Measurements from ENCODE around the gene ZDHHC19.
A peak's percentile ranks its signal among the peaks of the same experiment; 100 is the strongest.
"Not testable (repeated sequence)": the region's sequence is repeated elsewhere in the genome, so short reads cannot be mapped to it uniquely, and the experiment has no call there.

Gene ZDHHC19

DNA sequence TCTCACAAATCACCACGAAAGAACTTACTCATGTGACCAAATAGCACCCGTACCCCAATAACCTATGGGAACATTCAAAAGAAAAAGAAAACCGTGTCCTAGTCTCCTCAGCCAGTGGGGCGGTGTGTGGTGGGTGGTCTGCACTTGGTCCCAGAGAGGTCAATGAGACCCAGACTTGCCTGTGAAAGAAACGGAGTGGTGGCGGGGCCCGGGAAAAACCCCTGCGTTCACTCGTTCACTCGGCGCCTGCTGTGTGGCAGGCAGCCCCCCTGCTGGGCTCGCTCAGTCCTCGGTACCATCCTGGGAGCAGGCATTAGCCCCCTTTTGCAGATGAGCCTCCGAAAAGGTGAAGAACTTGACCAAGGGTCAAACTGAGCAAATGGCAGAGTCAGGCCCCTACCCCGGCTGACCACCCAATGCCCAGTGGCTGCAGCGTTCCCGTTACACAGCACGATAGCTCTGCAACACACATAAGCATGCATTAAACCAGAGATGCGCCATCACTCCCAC is 36.0 kb downstream of the ZDHHC19 start:
- DNase-seq: no peak

DNA sequence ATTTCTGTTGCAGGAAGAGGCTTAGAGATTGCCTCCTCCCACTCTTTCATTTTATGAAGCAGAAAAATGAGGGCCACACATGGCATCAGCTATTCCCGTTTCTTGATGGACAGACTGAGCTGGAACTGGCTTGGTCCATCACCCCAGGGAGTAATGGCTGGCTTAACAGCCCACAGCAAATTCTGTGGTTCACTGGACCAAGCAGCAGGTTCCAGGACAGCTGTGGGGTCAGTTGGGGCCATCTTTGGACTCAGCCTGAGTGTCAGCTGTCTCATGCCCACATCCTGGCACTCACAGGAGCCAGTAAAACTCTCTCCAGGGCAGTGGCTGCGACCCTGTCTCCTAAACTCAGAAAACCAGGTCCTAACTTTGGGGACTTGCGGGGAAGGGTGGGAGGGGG is 36.5 kb downstream of the ZDHHC19 start:
- no peak for DNase-seq

DNA sequence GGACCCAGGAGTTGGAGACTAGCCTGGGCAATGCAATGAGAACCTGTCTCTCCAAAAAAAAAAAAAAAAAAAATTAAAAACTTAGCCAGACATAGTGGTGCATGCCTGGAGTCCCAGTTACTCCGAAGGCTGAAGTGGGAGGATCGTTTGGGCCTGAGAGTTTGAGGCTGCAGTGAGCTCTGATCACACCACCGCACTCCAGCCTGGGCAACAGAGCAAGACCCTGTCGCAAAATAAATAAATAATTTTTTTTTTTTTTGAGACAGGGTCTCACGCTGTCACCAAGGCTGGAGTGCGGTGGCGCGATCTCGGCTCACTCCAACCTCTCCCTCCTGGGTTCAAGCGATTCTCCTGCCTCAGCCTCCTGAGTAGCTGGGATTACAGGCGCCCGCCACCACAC is 40.9 kb downstream of the ZDHHC19 start:
- DNase-seq: not testable (repeated sequence)

DNA sequence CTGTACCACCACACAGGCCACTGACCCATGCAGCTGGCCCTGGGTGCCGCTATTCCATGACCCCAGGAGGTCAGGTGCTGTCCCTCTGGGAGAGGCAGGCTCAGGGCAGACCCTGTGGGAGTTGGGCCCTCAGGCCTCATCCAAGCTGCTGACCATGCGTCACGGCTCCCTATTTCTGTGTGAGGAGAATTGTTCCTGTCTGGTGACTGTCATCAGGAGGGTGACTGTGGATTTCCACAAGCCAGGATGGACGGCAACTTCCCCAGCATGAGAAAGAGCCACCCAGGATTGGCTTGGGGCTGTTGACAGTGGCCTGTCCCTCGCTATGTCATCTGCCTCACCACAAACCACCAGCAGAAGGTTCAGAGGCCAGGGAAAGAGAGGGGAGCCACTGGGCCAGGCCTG is 41.4 kb downstream of the ZDHHC19 start:
- no peak for DNase-seq

DNA sequence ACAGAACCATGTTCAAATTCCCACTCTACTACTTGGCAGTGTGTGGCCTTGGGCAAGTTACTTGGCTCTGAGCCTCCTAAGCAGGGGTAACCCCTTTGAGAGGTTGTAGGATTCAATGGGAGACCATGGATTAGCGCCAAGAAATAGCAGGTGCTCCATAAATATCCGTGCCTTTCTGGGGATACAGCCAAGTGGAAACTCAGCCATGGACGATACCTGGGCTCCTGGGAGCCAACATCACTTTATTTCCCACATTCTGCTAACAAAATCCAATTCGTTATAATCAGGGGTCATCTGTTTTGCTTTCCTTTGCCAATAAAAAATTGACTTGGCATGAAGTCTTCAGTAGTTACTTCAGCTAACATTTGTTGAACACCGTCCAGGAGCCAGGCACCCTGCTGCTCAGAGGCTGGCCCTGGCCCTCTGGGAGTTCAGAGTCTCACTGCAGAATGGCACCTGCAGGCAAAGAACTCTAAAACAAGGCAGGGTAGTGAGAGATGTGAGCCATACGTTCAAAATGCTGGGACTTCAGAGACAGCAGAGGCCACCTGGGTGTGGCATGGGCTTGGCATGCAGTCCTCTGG is 42.3 kb downstream of the ZDHHC19 start:
- peak; percentile 96 for DNase-seq

DNA sequence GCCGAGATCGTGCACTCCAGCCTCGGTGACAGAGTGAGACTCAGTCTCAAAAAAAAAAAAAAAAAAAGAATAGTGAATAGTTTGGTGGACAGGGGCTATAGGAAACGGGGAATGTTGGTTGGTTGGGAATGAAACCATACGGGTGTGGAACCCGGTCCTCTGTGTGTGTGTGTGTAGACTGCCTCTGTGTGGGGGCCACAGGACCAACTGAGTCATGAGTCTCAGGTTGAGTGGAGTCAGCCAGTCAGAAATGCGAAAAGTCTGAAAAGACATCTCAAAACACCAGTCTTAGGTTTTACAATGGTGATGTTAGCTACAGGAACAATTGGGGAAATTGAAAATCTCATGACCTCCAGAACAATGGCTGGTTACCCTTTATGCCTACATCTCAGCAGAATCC is 44.5 kb downstream of the ZDHHC19 start:
- DNase-seq: no peak

DNA sequence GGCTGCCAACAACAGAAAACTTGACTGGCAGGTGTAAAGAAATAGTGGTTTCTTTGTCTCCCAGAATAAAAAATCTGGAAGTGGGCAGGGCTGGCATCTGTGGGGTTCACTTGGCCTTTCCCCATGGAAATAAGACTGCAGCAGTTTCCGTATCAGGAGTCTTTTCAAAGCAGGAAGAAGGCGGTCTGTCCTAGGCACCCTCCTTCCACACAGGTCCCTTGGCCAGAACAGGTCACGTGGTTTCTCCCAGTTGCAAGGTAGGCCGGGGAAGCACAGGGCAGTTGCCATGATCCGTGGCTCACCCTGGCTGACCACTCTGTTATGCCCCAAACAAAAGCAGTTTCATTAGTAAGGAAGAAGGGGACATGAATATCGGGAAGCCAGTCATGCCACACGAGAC is 45.4 kb downstream of the ZDHHC19 start:
- DNase-seq: no peak

DNA sequence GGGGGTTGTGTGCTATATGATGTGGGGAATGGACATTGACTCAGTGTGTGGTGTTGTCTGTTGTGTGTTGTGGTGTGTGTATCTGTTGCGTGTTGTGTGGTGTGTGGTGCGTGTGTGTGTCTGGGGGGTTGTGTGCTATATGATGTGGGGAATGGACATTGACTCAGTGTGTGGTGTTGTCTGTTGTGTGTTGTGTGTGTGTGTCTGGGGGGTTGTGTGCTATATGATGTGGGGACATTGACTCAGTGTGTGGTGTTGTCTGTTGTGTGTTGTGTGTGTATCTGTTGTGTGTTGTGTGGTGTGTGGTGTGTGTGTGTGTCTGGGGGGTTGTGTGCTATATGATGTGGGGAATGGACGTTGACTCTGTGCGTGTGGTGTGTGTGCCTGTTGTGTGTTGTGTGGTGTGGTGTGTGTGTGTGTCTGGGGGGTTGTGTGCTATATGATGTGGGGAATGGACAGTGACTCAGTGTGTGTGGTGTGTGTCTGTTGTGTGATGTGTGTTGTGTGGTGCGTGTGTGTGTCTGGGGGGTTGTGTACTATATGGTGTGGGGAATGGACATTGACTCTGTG is 46.1 kb downstream of the ZDHHC19 start:
- not testable (repeated sequence) for DNase-seq

DNA sequence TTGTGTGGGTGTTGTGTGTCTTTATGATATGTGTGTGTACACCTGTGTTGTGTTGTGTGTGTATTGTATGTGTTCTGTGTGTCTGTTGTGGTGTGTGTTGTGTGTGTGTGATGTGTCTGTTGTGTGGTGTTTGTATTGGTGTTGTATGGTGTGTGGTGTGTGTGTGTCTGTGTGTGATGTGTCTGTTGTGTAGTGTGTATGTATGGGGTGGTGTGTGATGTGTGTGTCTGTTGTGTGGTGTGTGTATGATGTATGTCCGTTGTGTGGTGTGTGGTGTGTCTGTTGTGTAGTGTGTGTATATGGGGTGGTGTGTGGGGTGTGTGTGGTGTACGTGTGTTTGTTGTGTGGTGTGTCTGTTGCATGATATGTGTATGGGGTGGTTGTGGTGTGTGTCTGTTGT is 46.6 kb downstream of the ZDHHC19 start:
- DNase-seq: no peak

DNA sequence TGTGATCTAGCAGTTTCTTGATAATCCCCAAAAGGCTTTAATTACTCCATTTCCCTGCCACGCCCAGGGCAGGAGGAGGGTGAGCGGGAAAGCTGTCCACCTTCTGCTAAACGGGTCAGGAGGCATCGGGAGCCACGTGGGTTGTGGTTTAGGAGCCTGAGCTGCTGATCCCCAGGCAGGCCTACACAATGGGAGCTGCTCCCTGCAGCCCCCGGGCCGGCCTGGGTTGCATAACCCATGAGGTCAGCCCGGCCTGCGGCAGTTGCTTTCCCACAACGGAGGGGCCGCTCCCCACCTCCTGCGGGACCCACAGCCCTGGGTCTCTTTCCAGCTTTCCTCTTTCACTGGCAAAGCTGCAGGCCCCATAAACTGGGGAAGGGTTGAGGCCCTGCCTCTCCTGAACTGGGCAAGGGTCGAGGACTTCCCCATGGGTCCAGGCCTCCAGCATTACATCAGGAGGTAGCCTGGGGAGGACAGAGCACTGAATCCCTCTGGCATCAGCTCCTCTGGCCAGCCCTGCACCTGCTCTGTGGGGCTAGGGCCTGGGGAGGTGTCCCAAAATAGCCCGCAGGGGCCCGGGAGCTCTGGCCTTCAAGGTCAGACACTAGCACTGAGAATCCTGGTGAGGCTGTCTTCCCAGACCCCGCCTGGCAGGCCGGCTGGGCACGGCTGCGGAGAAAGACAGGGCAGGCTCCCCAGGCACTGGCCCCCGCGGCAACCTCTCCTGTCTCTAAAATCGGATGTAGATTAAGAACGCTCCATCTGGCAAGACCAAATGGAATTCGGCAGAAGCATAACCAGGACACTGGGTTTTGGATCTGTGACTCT is 47.3 kb downstream of the ZDHHC19 start:
- DNase-seq: no peak

DNA sequence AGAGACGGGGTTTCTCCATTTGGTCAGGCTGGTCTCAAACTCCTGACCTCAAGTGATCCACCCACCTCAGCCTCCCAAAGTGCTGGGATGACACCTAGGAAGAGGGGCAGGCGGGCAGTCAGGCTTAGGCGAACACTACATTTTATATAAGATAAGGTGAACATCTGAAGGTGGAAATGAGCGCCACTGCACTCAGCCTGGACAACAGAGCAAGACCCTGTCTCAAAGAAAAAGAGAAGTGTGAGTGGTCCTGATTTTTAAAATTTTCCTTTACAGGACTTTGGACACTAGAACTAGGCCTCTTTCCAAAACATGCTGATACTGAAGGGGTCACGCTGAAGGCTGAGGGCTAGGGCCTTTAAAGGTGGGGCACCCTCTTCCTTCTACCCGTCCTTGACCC is 48.0 kb downstream of the ZDHHC19 start:
- no peak for DNase-seq

DNA sequence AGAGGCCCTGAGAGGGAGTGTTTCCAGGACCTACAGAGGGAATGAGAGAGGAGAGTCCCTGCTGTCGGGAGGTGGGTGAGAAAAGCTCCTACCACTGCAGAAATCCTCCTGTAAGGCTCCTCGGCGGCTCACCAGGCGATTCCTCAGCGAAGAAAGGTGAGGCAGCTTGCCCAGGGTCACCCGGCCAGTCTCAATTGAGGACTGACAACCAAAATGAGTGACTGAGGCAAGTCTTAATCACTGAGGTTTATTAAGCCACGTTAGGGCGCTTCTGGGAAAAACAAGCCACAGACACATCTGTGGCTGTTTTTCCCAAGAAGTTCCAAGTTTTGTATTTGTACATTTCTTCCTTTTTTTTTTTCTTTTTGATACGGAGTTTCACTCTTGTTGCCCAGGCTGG is 48.5 kb downstream of the ZDHHC19 start:
- DNase-seq: no peak

DNA sequence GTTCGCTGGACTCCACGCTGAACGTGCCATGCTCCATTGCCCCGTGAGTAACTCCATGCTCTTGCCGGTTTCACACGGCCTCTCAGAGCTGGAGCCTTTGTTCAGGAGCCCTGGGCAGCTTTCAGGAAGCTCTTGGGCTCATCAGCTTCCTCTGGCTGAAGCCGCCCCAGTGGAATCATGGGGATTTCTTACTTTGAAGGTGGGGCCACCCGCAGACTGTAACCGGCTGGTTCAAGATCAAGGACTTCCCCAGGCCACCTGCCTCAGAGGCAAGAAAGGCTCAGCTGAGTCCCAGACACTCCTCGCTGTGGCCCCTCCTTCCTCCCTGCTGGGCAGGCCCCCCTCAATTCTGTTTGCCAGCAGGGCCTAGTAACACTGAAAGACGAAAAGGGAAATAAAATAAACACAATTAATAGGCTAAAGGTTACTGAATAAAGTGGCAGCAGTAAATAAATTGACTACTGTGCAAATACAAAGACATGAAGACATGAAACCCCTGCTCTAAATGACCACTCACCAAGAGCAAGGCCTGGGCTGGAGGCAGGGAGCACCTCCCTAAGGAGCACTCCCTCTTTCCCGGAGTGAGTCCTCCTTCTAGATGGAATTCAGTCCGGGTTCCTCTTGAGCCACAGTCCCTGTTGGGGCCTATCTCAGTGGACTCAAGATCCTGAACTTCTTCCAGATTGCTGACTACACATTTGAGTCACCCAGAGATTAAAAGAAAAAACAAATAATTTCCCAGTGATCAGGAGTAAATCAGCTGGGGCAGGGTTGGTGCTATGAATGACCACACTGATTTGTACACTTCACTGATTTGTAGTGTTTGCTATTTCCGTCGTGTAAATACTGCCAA is 51.0 kb downstream of the ZDHHC19 start:
- peak; percentile 92 for DNase-seq

DNA sequence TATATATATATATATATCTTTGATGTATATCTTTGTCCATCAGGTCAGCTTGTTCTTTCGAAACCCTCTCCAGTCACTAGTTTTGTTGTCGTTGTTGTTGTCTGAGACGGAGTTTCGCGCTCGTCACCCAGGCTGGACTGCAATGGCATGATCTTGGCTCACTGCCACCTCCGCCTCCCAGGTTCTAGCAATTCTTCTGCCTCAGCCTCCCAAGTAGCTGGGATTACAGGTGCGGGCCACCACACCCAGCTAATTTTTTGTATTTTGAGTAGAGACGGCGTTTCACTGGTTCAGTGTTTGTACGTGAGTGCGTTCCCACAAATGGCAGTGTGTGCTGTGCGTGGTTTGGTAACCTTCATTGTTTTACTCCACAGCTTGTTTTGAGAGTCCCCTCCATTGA is 51.7 kb downstream of the ZDHHC19 start:
- no peak for DNase-seq

DNA sequence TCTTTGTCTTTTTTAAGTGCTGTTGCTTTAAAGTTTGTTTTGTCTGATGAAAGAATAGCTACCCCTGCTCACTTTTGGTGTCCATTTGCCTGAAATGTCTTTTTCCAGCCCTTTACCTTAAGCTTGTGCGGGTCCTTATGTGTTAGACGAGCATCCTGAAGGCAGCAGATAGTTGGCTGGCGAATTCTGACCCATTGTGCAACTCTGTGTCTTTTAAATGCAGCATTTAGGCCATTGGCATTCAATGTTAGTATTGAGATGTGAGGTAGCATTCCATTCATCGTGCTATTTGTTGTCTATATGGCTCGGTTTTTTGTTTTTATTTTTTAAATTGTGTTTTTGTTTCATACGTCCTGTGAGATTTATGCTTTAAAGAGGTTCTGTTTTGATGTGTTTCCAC is 55.0 kb downstream of the ZDHHC19 start:
- DNase-seq: no peak

DNA sequence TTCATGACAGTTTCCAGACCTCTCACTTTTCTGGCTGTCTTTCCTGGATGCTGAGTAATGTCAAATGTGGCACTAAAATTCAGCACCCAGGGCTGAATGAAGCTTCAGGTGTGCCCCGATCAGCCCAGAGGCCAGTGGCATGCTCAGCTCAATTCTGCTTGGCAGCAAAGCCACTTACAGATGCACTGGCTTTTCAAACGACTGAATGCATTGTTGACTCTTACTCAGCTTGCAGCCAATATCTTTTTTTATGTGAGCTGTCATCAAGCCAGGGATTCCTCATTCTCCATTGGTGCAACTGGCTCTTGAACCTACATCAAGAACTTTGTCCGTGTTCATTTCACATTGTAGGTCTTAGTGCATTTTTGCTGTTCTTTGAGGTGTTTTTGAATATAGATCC is 60.7 kb downstream of the ZDHHC19 start:
- DNase-seq: peak; percentile 84

DNA sequence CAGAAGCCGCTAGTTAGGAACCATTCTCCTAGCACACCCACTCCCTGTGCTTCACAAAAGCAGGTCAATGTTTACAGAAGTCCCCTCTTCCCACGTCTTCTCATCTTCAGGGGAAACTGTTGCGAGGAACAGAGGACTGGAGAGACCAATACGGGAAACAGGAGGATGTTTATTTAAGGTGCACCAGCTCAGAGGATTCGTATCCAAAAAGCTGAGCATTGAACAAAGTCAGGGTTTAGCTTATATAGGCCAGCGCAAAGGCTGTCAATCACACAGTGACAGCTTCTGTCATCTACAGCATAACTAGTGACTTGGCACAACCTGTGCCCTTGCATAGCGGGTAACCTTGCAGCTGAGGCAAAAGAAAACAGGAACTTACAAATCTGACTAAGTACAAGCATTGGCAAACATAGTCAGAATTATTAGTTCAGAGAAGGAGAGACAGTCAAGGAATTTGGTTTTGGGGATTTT is 61.3 kb downstream of the ZDHHC19 start:
- no peak for DNase-seq

DNA sequence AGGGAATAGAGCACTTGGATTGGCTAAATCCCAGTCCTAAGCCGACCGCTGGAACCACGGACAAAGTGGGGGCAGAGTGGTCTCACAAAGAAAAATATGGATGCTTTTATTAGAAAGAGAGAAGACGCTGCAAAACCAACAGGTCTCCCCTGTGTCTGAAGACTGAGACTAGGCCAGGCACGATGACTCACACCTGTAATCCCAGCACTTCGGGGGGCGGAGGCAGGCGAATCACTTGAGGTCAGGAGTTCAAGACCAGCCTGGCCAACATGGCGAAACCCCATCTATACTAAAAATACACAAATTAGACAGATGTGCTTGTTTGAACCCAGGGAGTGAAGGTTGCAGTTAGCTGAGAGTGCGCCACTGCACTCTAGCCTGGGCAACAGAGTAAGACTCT is 61.8 kb downstream of the ZDHHC19 start:
- no peak for DNase-seq

All from DMS79 (cell line).